ENCODE data around the gene PTPRO.

The PTPRO gene

GRCh38 chr12:15646581-15646980 is 324.3 kb downstream of the PTPRO start:
- no peak overlapping the region for H3K9ac ChIP-seq (ENCODE audit: low read length)
- H3K4me1 ChIP-seq (ENCODE audit: control insufficient read depth, insufficient read depth, low read length), result peaks cover 6% of the 10 kb centered on the region; the same call in 1 of the 2 replicates

More at GRCh38 chr12:15646581-15646980, 324.3 kb downstream of the PTPRO start:
- no peak overlapping the region for H3K4me3 ChIP-seq (ENCODE audit: low read depth, low read length)
- H3K27me3 ChIP-seq (ENCODE audit: control insufficient read depth, insufficient read depth, low read length), result no peaks in the 10 kb centered on the region
- H3K27ac ChIP-seq (ENCODE audit: low read depth, low read length), result no peak overlapping the region
- no peaks in the 10 kb centered on the region for H3K36me3 ChIP-seq (ENCODE audit: control insufficient read depth, insufficient read depth, low read length)
- no peaks in the 10 kb centered on the region; the same call in 1 of the 2 replicates for H3K9me3 ChIP-seq (ENCODE audit: control insufficient read depth, insufficient read depth, low read depth, low read length)
